Measurements from ENCODE around the gene HADHA. TPM values are rescaled to one million over a fixed set of nuclear protein-coding genes. Genes with fewer than 3 reads are reported as not detected.

HADHA gene
- total RNA-seq, 1 donor from 2014 or later, result 124 TPM

DNA sequence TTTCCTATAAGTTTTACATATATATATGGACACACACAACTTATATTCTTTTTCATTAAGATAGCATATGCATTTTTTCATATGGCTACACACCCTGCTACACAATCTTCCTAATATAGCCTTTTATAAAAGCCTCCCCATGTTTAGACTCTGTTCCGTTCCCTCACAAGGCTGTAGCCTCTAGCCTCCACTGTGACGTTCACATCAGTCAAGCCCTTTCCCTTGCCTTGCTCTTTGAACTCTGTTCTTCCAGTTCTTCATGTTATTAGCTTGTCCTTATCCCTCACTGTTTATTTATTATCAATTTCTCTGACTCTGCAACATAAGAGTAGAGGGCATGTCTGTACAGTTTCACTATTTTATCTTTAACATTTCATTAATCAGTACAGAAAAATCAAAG, 39.2 kb upstream of the HADHA start:
- Mint-ChIP-seq H3K36me3 (ENCODE audit: low read depth) (peaks cover 16% of the 10 kb centered on the region), H3K9me3 (no peaks in the 10 kb centered on the region), H3K27ac (ENCODE audit: unreplicated experiment) (no peak overlapping the region), H3K27me3 (ENCODE audit: low read depth) (no peaks in the 10 kb centered on the region), H3K4me1 (no peaks in the 10 kb centered on the region), H3K4me3 (no peak overlapping the region)
- TF ChIP-seq, protein P1, sequence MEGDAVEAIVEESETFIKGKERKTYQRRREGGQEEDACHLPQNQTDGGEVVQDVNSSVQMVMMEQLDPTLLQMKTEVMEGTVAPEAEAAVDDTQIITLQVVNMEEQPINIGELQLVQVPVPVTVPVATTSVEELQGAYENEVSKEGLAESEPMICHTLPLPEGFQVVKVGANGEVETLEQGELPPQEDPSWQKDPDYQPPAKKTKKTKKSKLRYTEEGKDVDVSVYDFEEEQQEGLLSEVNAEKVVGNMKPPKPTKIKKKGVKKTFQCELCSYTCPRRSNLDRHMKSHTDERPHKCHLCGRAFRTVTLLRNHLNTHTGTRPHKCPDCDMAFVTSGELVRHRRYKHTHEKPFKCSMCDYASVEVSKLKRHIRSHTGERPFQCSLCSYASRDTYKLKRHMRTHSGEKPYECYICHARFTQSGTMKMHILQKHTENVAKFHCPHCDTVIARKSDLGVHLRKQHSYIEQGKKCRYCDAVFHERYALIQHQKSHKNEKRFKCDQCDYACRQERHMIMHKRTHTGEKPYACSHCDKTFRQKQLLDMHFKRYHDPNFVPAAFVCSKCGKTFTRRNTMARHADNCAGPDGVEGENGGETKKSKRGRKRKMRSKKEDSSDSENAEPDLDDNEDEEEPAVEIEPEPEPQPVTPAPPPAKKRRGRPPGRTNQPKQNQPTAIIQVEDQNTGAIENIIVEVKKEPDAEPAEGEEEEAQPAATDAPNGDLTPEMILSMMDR (conservative IDR thresholded peaks at IDR 0.05), result no peak
- no peak for DNase-seq (ENCODE audit: low read depth, low spot score)

DNA sequence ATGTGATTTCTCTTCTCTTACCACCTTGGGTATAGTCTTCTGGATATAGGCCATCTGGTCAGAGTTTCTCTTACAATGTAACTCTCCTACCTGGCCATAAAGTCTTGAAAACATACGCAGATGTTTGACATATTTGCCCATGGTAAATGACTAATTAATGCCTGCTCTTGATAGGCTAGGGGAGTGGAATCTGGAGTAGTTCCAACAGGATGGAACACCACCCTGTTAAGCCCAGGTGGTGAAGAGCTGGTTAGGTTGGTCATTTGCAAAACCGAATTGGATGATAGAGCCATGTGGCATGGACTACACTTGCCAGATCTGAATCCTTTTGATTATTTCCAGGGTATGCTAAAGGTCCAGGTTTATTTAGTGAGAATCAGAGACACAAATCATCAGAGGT, 36.8 kb upstream of the HADHA start:
- no peak overlapping the region for H3K4me3 Mint-ChIP-seq
- TF ChIP-seq, protein P1 (conservative IDR thresholded peaks at IDR 0.05), result no peak
- H3K27me3 Mint-ChIP-seq (ENCODE audit: low read depth), result no peaks in the 10 kb centered on the region
- H3K36me3 Mint-ChIP-seq (ENCODE audit: low read depth), result peaks cover 15% of the 10 kb centered on the region
- no peaks in the 10 kb centered on the region for H3K4me1 Mint-ChIP-seq
- H3K9me3 Mint-ChIP-seq, result no peaks in the 10 kb centered on the region
- no peak overlapping the region for H3K27ac Mint-ChIP-seq (ENCODE audit: unreplicated experiment)
- DNase-seq (ENCODE audit: low read depth, low spot score), result no peak

DNA sequence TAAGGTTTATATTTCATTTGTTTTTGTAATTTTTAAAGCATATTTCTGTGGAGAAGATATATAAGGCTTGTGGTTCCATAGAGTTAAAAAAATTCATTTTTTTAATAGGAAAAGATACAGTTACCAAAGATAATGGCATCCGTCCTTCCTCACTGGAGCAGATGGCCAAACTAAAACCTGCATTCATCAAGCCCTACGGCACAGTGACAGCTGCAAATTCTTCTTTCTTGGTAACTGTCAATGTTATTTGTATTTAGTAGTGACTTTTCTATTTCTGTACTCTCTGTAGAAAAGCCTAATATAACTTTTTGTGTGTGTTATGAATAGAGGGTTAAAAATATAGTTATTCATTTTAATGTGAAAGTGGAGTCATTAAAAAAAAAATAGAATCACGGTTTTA, 35.5 kb upstream of the HADHA start:
- Mint-ChIP-seq H3K27ac (ENCODE audit: unreplicated experiment) (no peak overlapping the region), H3K4me3 (no peak overlapping the region), H3K4me1 (peaks cover 6% of the 10 kb centered on the region), H3K27me3 (ENCODE audit: low read depth) (no peaks in the 10 kb centered on the region), H3K9me3 (no peaks in the 10 kb centered on the region), H3K36me3 (ENCODE audit: low read depth) (peaks cover 11% of the 10 kb centered on the region)
- TF ChIP-seq, protein P1 (conservative IDR thresholded peaks at IDR 0.05), result no peak
- DNase-seq (ENCODE audit: low read depth, low spot score), result no peak

DNA sequence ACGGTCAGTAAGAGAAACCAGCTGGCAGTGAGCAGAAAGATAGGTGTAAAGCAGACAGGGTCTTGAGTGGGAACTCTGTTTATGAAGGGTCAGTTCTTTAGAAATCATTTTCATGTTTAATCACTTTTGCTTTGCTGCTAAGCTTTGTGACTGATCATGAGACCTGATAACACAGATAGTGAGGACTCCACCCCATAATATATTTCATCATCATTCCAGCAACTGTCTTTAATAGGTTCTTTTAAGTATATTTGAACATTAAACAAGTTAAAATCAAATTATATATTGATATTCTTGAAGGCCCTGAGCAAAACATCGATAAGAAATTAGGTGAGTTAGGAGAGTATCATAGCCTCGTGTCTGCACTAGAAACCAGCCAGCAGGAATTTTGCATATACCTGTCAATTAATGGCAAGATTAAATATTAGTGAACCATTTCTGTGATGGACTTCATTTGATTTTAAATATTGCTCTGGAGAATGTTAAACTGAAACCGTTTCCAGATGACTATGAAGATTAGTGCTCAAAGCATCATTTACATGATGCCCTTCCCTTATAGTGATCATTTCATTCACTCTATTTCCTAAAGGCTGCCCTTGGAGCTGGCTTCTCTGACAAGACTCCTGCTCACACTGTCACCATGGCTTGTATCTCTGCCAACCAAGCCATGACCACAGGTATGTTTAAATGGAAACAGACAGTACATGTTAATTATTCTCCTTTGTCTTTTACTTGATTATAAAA, 32.2 kb upstream of the HADHA start:
- no peaks in the 10 kb centered on the region for H3K27me3 Mint-ChIP-seq (ENCODE audit: low read depth)
- no peak overlapping the region for H3K27ac Mint-ChIP-seq (ENCODE audit: unreplicated experiment)
- peaks cover 6% of the 10 kb centered on the region for H3K4me1 Mint-ChIP-seq
- H3K9me3 Mint-ChIP-seq, result no peaks in the 10 kb centered on the region
- H3K4me3 Mint-ChIP-seq, result no peak overlapping the region
- no peak for DNase-seq (ENCODE audit: low read depth, low spot score)
- H3K36me3 Mint-ChIP-seq (ENCODE audit: low read depth), result peaks cover 3% of the 10 kb centered on the region
- TF ChIP-seq, protein P1 (conservative IDR thresholded peaks at IDR 0.05), result no peak

DNA sequence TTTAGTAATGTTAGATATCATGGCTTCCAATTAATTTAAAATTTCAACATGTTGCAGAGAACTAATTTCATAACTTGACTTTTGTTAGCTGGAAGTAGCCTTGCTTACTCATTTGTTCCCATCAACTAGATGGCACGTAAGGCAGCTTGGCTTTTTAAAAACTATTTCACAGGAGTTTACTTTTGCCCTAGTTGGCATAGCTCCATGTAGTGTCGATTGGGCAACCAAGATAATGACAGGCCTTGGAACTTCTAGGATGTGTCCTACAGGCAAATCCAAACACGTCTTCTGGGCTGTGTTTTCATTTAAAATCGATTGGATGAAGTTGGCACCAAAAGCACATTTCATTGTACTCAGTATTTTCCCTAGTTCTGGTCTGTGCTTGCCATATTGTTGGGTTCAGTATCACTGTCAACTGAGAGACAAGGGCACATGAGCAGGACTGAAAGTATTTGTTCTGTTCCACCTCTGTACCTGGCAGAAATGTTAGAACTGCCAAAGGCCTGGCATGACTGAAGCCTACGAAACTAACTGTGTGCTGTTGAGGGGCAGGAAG, 29.7 kb upstream of the HADHA start:
- H3K27ac Mint-ChIP-seq (ENCODE audit: unreplicated experiment), result no peak overlapping the region
- peaks cover 6% of the 10 kb centered on the region for H3K4me1 Mint-ChIP-seq
- no peaks in the 10 kb centered on the region for H3K27me3 Mint-ChIP-seq (ENCODE audit: low read depth)
- H3K9me3 Mint-ChIP-seq, result no peaks in the 10 kb centered on the region
- peaks cover 3% of the 10 kb centered on the region for H3K36me3 Mint-ChIP-seq (ENCODE audit: low read depth)
- no peak overlapping the region for H3K4me3 Mint-ChIP-seq
- DNase-seq (ENCODE audit: low read depth, low spot score), result no peak
- TF ChIP-seq, protein P1 (conservative IDR thresholded peaks at IDR 0.05), result no peak

All from neural crest cell (in vitro differentiated cells).